ENCODE measurements around the gene NR1H2. TPM values are rescaled to one million over a fixed set of nuclear protein-coding genes. Genes with fewer than 3 reads are reported as not detected.

NR1H2 gene
- 72.0 to 82.4 TPM (median 77.5 TPM) in 5 replicates for total RNA-seq (2022; extraction: Qiagen RNA extraction; ENCODE audit: low read depth)

DNA sequence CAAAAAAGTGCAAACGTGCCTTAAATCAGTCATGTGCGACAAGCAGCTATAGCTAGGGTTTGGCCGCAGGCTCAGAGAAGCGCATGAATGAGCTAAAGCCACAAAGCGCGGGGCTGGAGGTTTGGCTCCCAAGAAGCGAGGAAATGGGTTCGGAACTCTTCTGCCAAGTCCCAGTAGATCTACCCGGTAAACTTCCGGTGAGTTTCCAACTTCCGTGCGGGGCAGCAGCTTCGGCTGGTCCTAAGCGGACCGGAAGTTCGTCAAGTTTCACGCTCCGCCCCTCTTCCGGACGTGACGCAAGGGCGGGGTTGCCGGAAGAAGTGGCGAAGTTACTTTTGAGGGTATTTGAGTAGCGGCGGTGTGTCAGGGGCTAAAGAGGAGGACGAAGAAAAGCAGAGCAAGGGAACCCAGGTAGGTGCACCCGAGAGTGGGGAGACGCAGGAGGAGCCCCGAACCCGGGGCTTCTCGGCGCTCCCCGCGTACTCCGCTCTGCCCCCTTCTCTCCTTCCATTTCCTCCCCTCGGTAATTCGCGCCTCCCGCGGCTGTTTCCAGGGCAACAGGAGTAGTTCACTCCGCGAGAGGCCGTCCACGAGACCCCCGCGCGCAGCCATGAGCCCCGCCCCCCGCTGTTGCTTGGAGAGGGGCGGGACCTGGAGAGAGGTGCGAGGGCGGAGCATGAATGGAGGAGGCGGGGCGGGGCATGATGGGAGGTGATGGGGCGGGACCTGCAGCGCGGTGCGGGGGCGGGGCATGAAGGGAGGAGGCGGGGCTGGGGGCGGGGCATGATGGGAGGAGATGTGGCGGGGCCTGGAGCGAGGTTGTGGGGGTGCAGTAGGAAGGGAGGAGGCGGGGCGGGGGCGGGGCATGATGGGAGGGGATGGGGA is at the start of gene NR1H2:
Gene NR1H2, plus strand, starts transcription at position 292 of the 885 bp plus-strand sequence. CDS start 1,149 bp downstream, outside the sequence.

GRCh38 chr19:50329146-50329925 is 46.9 kb upstream of the NR1H2 start, which contains the start of gene KCNC3:
TSS of gene KCNC3 (minus strand) at chr19:50329377. CDS start at chr19:50329082, 295 bp downstream.

GRCh38 chr19:50365434-50366306 is 10.6 kb upstream of the NR1H2 start, which contains the start of gene NAPSA:
TSS of gene NAPSA (minus strand) at chr19:50365639. CDS start at chr19:50365621, 18 bp downstream.

GRCh38 chr19:50383852-50384684 is 7.8 kb downstream of the NR1H2 start, which contains the start of gene POLD1:
TSS of gene POLD1 (plus strand) at chr19:50384347. CDS start at chr19:50398852, 14,505 bp downstream.

GRCh38 chr19:50418176-50419021 is 42.1 kb downstream of the NR1H2 start, which contains the start of gene SPIB:
TSS of gene SPIB (plus strand) at chr19:50418938. CDS start at chr19:50418963, 25 bp downstream.

GRCh38 chr19:50432221-50433028 is 56.2 kb downstream of the NR1H2 start, which contains the start of gene MYBPC2:
TSS of gene MYBPC2 (plus strand) at chr19:50432892. CDS start at chr19:50432954, 62 bp downstream.

Other genes with a start within 250 kb of the NR1H2 start
- not detected in 5 replicates for gene IZUMO2, start 213.2 kb upstream of the NR1H2 start, total RNA-seq (2022; extraction: Qiagen RNA extraction; ENCODE audit: low read depth)
- gene MYH14, start 172.8 kb upstream of the NR1H2 start, total RNA-seq (2022; extraction: Qiagen RNA extraction; ENCODE audit: low read depth), result 5.5 to 7.0 TPM (median 6.6 TPM) in 5 replicates
- gene KCNC3, start 47.1 kb upstream of the NR1H2 start, total RNA-seq (2022; extraction: Qiagen RNA extraction; ENCODE audit: low read depth), result 1.1 to 1.7 TPM (median 1.4 TPM) in 5 replicates
- gene NAPSA, start 10.8 kb upstream of the NR1H2 start, total RNA-seq (2022; extraction: Qiagen RNA extraction; ENCODE audit: low read depth), result 0.58 to 1.6 TPM (median 1.4 TPM) in 5 replicates
- 59.3 to 87.5 TPM (median 80.5 TPM) in 5 replicates for gene POLD1, start 7.9 kb downstream of the NR1H2 start, total RNA-seq (2022; extraction: Qiagen RNA extraction; ENCODE audit: low read depth)
- gene SPIB, start 42.5 kb downstream of the NR1H2 start, total RNA-seq (2022; extraction: Qiagen RNA extraction; ENCODE audit: low read depth), result 0.21 to 0.56 TPM (median 0.42 TPM) in 5 replicates
- not detected in 5 replicates for gene MYBPC2, start 56.4 kb downstream of the NR1H2 start, total RNA-seq (2022; extraction: Qiagen RNA extraction; ENCODE audit: low read depth)
- 114 to 158 TPM (median 141 TPM) in 5 replicates for gene EMC10, start 100.0 kb downstream of the NR1H2 start, total RNA-seq (2022; extraction: Qiagen RNA extraction; ENCODE audit: low read depth)
- gene GARIN5A, start 100.4 kb downstream of the NR1H2 start, total RNA-seq (2022; extraction: Qiagen RNA extraction; ENCODE audit: low read depth), result 1.4 to 2.2 TPM (median 1.8 TPM) in 5 replicates
- 60.9 to 87.3 TPM (median 69.0 TPM) in 5 replicates for gene JOSD2, start 134.7 kb downstream of the NR1H2 start, total RNA-seq (2022; extraction: Qiagen RNA extraction; ENCODE audit: low read depth)
- not detected in 5 replicates for gene ASPDH, start 137.5 kb downstream of the NR1H2 start, total RNA-seq (2022; extraction: Qiagen RNA extraction; ENCODE audit: low read depth)
- gene LRRC4B, start 192.0 kb downstream of the NR1H2 start, total RNA-seq (2022; extraction: Qiagen RNA extraction; ENCODE audit: low read depth), result 0.28 to 0.85 TPM (median 0.63 TPM) in 5 replicates